ENCODE results near the gene MAN2B1. TPM values are rescaled to one million over a fixed set of nuclear protein-coding genes. Genes with fewer than 3 reads are reported as not detected.
"Not testable (repeated sequence)": the region's sequence is repeated elsewhere in the genome, so short reads cannot be mapped to it uniquely, and the experiment has no call there.

MAN2B1 gene
- total RNA-seq, 1 donor from 2014 or later, result 104 TPM

DNA sequence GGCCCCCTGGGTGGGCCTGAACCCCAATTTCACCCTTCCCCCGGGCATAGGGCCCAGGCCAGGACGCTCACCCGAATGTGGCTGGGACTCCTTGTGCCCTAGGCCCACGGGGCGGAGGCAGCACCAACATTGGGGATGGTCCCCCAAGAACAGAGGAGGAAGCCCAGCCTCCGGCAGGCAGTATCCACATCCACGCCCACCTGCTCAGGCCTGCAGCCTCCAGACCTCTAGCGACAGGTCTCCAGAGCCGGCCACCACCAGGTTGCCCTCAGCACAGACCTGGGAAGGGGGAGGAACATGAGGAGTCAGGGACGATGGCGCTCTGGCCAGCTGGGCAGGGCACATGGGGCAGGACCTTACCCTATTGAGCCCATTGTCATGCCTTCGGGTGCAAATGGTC lies 22.5 kb upstream of the MAN2B1 start:
- DNase-seq (ENCODE audit: low spot score), result no peak

DNA sequence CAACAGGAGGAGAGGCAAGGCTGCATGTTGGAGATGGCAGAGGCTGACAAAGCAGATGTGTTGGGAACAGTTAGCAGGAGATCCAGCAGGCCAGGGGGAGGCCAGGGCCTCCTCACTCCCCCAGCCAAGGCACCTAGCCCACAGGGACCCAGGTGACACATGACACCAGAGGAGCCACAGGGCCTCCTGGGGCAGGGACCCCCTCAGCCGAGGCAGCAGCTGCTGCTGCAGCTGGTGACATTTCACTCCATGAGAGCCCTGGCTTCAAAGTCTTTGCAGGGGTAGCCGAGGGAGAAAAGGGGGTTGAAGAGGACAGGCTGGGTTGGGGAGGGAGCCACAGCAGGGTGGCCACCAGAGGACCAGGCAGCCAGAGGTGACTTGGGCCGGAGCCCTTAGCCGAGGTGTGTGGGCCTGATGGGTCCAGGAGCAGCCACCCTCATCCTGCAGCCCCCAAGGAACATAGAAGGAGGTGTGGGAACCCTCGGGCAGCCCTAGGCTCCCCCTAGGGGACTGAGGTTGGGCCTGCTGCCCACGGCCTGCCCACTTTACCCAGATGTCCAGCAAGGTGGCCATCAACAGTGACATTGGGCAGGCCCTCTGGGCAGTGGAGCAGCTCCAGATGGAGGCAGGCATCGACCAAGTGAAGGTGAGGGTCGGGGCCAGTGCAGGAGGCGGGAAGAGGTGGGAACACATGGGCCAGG lies 21.1 kb upstream of the MAN2B1 start, which contains the start of gene GNG14:
Gene GNG14, plus strand, starts transcription at position 503 of the 701 bp plus-strand sequence. Its CDS starts 51 bp downstream, at position 554.
- no peak for DNase-seq (ENCODE audit: low spot score)

DNA sequence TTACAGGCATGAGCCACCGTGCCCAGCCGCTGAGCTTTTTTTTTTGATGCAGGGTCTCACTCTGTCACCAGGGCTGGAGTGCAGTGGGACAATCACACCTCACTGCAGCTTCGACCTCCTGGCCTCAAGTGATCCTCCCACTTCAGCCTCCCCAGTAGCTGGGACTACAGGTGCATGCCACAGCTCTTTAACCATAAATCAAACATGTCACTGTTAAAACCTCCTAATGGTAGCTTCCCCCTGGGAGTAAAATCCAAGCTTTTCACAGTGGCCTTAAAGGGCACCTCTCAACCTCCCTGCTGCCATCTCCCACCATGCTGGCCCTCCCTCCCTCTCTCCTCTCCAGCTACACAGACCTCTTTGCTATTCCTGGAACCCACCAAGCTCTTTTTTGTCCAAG lies 19.3 kb upstream of the MAN2B1 start:
- no peak for DNase-seq (ENCODE audit: low spot score)

DNA sequence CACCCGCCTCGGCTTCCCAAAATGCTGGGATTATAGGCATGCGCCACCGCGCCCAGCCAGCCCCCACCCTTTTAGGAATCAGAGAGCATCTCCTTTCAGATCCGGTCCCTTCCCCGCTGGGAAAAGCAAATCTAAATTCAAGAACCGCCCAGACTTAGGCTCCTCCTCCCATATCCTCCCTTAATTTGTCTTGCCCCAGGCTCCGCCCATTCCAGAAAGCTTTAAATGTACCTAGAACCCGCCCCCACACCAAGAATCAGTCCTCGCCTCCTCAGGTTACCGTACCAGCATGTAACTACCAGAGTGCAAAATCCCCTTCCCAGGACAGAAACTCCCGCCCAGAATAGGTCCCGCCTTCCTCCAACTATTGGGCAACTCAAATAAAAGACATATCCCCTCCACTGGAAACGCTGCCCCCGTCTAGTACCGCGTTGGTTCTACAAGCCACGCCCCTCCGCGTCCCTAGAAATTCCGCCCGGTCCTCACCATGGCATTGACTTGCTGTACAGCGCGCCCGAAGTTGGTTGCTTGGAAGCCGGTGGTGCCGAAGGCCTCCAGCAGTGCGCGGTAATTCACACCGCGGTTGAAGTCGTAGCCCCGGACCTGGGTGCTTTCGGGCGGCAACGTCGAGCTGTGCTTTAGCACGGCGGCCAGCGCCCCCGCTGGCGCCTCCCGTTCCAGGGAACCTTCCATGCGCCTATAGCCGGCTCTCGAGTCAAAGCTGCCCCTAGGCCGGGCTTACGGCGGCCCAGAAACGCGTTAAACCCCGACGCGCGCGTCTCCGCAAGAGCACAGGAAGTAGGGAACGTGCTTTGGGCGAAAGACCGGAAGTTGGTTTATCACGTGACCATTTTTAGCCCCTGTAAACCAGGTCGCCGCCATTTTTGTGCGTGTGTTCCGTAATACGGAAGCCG lies 14.8 kb upstream of the MAN2B1 start, which contains the start of gene DHPS:
Gene DHPS, minus strand, starts transcription at position 807 of the 914 bp plus-strand sequence. Its CDS starts 114 bp downstream, at position 693.
- peak; percentile 97 for DNase-seq (ENCODE audit: low spot score)

DNA sequence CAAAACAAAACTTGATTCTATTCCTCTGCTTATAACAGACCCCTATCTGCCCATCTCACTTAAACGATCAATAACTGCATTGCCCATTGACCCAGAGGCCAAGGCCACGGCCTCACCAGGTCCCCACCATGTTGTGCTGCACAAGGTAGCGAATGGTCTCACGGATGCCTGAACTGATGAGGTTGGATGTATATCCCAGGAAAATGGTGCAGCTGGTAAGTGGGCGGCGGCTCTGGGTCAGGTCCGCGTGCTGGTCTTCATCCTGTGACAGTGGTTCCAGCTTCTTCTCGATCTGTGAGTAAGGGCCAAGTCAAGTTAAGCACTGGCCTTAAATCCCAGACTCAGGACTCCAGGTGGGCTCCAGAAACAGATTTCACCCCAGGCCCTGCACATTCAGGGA lies 13.5 kb upstream of the MAN2B1 start:
- DNase-seq (ENCODE audit: low spot score), result no peak

DNA sequence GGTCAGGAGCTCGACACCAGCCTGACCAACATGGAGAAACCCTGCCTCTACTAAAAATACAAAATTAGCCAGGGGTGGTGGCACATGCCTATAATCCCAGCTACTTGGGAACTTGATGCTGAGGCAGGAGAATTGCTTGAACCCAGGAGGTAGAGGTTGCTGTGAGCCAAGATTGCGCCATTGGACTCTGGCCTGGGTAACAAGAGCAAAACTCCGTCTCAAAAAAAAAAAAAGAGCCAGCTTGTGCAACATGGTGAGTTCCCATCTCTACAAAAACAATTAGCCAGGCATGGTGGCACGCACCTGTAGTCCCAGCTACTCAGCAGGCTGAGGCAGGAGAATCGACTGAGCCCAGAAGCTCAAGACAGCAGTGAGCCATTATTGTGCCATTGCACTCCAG lies 11.5 kb upstream of the MAN2B1 start:
- DNase-seq (ENCODE audit: low spot score), result not testable (repeated sequence)

DNA sequence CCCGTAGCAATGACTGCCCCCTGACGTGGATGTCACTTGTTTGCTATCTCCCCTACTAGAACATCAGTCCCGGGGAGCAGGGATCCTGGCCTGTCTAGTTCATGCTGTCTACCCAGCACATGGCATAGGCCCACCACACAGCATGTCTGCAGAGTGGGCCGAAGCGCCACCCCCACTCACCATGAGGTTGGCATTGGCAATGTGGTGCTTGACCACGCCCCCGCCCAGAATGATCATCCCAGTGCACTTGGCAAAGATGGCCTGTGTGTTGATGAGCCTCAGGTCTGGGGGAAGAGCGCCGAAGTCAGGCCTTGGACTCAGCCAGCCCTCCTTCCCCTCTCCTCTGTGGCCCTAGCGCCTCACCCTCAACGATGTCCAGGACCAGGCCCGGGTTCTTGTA lies 10.4 kb upstream of the MAN2B1 start:
- no peak for DNase-seq (ENCODE audit: low spot score)

DNA sequence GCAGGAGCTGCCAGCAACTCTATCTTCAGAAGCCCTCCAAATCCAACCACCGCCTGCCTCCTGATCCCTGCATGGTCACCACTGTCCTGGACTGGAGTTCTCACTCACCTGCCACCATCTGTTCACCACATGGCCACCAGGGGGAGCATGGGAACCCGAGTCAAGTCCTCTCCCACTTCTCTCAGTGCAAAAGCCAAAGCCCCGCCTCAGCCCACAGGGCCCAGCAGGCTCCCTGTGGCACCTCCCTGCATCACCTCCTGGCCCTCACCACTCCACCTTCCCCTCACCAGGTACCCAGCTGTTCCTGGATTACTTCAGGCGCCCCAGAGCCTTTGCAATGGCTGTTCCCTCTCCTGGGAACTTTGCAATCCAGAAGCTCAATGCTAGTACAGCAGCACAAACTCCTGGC lies 9.8 kb upstream of the MAN2B1 start:
- DNase-seq (ENCODE audit: low spot score), result peak; percentile 81

DNA sequence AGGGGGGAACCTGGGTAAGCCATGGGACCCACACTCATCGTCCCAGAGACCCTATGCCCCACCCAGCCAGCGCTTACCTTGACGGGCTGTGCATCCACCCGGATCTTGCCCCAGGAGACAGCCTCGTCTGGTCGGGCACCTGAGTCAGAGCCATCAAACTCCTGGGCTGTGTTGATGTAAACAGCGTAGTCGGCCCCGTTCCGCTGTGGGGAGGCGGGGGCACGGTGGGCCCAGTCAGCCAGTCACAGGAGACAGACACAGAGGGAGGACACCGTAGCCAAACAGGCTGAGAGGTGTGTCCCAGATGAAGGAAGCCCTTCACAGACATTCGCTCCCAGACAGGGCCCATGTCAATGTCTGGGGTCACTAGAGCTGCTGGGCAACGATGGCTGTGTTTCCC lies 9.4 kb upstream of the MAN2B1 start:
- no peak for DNase-seq (ENCODE audit: low spot score)

DNA sequence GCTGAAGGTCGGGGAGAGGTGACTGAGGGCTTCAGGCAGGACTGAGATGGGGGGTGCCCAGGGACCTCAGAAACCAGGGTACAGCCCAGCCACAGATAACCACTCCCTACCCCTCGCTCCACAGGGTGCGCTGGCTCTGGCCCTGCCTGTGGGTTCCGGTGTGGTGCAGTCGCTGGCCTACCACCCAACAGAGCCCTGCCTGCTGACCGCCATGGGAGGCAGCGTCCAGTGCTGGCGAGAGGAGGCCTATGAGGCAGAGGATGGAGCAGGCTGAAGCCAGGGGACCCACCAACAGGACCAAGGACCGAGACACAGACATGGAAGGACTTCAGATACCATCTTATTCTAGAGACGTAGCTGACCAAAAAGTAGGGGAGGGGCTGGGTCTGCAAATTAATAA lies 8.9 kb upstream of the MAN2B1 start:
- DNase-seq (ENCODE audit: low spot score), result no peak

DNA sequence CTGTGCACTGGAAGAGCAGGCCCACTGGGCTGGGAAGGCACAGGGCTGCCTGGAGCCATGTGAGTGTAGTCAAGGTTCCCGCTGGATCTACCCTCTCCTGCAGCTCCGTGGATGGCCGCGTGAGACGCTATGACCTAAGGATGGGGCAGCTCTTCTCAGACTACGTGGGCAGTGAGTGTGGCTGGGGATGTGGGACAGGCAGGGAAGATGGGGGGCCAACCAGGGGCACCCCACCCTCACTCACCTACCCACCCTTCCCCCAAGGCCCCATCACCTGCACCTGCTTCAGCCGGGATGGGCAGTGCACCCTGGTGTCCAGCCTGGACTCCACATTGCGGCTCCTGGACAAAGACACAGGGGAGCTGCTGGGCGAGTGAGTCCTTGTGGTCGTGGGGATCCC lies 6.2 kb upstream of the MAN2B1 start:
- DNase-seq (ENCODE audit: low spot score), result no peak

DNA sequence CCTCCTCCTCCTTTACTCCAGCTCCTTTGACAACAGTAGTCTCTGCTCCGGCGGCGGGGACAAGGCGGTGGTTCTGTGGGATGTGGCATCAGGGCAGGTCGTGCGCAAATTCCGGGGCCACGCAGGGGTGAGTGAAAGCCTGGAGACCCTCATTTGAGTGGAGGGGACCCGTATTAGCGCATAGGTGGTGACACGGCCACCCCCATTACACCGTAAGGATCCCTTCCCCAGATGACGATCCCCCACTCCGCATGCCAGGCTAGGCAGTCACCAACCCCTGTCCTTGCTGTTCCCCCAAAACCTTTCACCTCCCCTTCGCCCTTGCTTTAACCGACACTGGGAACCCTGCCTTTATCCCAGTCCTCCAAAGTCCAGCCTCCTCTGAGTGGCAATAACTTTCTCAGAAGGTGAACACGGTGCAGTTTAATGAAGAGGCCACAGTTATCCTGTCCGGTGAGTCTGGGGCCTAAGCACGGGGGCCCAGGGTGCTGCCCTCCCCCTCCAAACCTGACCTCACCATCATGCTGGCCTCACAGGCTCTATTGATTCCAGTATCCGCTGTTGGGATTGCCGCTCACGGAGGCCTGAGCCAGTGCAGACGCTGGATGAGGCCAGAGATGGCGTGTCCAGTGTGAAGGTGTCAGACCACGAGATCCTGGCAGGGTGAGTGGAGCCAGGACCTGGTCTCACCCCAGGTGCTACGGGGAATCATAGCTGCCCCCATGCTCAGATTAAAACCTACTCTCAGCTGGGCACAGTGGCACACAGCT lies 3.8 kb upstream of the MAN2B1 start:
- no peak for DNase-seq (ENCODE audit: low spot score)

DNA sequence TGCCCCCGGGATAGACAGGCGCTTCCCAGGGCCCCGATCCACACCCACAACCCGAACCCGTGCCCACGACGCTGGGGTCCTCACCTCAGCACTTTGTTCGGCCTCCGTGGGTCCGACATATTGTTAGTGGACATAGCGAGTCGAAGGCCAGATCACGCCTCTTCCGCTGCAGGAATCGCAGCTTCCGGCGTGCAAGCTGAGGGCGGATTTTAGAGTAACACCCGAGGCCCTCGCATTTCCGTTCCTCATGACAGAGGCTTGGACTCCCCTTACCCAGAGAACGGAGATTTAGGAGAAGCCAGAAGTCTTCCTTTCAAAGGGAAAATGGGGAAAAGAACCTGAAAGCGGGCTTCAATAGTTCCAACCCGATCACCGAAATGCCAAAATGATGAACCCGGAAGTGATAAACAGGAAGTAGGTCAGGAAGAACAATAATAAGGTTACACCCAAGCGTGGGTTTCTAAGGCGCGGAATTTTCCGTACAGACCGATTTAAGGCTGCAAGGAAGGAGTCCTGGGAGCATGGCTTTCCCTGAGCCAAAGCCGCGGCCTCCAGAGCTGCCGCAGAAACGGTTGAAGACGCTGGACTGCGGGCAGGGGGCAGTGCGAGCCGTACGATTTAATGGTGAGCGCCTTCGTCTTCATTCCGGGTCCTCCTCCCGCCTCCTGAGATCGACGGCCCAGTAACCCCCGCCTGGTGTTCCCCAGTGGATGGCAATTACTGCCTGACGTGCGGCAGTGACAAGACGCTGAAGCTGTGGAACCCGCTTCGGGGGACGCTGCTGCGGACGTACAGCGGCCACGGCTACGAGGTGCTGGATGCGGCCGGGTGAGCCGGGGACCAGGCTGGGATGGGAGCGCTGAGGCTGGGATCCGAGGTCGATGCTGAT lies 3.0 kb upstream of the MAN2B1 start:
- peak; percentile 79 for DNase-seq (ENCODE audit: low spot score)

DNA sequence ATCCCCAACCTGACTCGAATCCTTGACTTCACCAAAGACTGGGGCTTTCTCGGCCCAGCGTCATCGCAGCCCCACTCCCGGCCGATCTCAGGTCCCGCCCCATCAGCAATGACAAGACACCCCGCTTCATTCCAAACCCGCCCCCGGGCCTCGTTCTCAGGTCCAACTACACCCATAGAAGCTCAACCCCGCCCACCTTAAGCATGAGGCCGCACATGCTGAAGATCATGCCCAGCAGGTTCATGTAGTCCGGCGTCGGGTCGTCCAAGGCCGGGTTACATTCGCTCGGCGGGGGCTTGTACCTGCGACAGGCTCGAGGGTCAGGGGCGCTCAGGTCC lies 2.4 kb upstream of the MAN2B1 start:
- peak; percentile 29 for DNase-seq (ENCODE audit: low spot score)

DNA sequence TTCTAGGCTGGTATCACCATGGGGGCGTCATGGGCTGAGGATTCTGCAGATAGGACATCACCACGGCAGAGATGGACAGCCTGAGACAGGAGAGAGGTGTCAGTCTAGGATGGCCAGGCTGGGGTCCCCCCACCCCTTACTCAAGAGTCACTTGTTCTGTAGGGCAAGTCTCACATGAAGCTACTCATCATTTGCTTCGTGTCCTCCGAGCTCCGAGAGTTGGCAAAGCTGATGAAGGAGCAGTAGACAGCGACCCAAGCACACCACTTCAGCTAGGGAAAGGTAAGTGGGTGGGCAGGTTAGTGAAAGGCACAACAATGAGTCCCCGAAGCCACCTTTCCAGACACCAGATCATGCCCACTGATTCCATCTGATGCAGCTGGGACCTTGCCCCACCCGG lies 1.8 kb upstream of the MAN2B1 start:
- no peak for DNase-seq (ENCODE audit: low spot score)

DNA sequence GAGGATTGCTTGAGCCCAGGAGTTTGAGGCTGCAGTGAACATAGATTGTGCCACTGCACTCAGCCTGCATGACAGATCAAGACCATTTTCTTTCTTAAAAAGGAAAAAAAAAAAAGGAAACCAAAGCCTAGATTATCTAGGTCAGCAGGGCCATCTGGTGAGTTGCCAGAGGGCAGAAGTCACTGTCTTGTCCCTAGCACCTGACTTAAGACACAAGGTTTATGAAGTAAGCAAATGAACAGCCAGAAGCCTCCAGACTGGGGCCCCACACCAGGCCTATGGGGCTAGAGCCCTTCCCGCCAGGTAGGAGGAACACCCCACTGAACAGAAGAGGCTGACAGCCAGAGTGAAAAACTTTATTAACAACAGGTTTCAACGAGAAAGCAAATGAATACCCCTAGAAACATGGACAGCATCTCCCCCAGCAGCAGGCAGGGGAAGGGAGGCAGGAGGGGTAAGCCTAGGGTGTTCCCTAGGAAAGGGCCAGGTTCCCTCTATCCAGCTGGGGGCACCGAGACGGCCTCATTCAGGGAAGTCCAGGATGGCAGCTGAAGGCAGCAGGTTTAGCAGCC lies 1.3 kb upstream of the MAN2B1 start:
- no peak for DNase-seq (ENCODE audit: low spot score)

DNA sequence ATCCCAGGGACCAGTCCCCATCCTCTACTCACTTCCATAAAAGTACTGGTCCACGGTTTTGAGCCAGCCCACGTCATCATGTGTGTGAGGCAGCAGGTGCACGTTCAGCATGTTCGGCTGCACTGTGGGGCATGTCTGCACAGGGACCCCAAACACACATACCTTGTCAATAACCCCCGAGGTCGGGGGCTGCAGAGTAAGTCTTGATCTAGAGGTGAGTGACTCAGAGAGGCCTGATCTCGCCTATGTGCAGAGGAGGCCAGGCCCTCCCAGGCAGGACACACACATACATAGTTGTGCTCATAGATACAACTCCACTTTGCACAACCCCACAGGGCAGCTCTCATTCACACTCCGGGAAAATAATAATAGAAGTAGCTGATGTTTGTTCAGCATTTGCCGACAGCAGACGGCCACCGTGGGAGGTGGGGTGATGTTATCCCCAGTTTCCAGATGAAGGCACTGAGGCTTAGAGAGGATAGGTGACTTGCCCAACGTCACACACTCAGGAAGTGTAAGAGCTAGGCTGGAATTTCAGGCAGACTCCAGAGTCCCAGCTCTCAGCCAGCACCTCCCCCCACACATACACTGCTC lies 774 bp downstream of the MAN2B1 start:
- no peak for DNase-seq (ENCODE audit: low spot score)

DNA sequence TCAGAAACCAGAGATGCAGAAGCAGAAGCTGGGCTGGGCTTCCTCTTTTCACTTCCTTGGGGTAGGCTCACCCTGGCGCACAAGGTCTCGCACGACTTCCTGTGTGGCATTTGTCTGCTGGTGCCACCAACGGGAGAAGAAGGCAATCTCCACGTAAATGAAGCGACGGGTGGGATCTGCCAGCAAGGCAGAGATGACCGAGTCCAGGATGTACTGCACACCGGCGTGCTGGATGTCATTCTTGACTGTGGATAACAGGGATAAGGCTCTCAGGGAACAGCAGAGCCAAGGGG lies 1.3 kb downstream of the MAN2B1 start:
- DNase-seq (ENCODE audit: low spot score), result peak; percentile 52

DNA sequence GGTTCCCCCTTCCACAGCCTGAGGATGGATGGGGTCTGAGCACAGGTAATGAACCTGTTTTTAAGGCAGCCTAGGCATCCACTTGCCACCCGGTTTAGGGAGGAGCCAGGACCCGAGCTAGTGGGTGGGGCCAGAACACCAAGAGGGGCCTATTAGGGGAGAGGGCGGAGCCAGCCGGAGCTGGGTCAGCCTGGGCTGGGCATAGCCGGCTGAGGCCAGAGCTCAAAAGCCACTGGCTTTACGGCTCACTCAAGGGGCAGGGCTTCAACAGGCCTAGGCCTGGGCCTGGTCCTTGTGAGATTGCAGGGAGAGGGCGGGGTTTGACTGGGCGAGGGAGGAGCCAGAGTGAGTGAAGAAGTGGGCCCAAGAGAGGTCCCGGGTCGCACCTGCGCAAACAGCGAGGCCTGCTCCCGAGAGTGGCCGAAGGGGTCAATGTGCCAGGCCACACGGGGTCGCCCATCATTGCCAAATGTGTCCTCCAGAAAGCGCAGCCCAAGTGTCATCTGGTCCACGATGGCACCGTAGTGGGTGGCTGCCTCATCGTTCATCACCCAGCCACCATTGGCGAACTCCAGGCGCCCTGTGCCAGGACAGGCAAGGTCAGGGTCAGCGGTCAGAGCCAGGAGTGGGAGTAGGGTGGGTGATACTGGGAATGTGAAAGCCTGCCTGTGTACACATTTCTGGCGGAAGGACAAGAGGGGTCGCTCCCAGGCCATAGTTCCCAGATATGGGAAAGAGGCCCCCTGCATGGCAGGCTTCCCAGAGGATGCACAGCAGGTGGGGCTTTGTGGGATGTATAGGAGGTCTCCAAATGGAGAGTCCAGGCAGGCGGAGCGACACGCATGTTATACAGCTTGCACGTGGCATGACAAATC lies 1.9 kb downstream of the MAN2B1 start:
- no peak for DNase-seq (ENCODE audit: low spot score)

DNA sequence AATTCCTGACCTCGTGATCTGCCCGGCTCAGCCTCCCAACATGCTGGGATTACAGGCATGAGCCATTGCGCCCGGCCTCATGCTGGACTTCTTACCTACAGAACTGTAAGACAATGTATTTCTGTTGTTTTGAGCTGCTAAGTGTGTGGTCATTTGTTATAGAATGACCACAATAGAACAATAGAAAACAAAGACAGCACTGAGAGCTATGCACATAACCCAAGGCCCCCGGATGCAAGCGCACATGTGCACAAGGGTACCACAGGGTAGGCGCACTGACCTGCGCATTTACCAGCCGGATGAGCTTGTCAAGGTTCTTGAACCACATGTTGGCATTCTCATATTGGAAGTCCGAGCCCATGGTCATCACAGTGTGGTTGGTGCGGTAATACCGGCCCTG lies 5.6 kb downstream of the MAN2B1 start:
- no peak for DNase-seq (ENCODE audit: low spot score)

Data from mucosa of gallbladder (tissue), 1 donor.